AG04449 (cell line): ENCODE measurements around the gene XPO4.
"Not testable (repeated sequence)": the region's sequence is repeated elsewhere in the genome, so short reads cannot be mapped to it uniquely, and the experiment has no call there.

Experiments
- CTCF ChIA-PET: fragments of 350-600 bp; formaldehyde crosslinking; extraction: SDS; loops from one replicate; lab custom pipeline; 2021; ENCODE audit warnings: antibody characterized with exemption; lab: Yijun Ruan, JAX
- POLR2A ChIA-PET: fragments of 400-600, 350-600 bp; formaldehyde crosslinking; extraction: SDS; loops from one replicate; lab custom pipeline; 2020; ENCODE audit warnings: antibody characterized with exemption, inconsistent platforms; lab: Yijun Ruan, JAX
- DNase-seq: peaks from one replicate; pipeline ENCODE4 v3.0.0-alpha.2; 2010; ENCODE audit warnings: low read depth, low spot score
- H3K4me3 ChIP-seq: 2 replicates; pipeline ENCODE4 v1.5.1; 2011; ENCODE audit warnings: low read depth, mild to moderate bottlenecking, control low read depth, low read length
- CTCF ChIP-seq: IDR thresholded peaks from one replicate; pipeline ENCODE4 v1.5.1; 2011; ENCODE audit warnings: mild to moderate bottlenecking, moderate library complexity, low read length, control low read depth, inconsistent platforms; ENCODE audit not compliant: insufficient read depth; ENCODE audit errors: missing control alignments

The XPO4 gene

GRCh38 chr13:20760872-20761271 is 141.7 kb downstream of the XPO4 start:
- no peak for TF ChIP-seq CTCF
- ChIA-PET CTCF (no interaction called here), POLR2A (no interaction called here)
- DNase-seq = no peak
- H3K4me3 ChIP-seq = no peak overlapping the region

- ChIA-PET POLR2A (no interaction called here), CTCF (interaction anchor here (0.6 to 0.7 kb wide), 2 partner anchors 14 to 29 kb away, joined by 3 read pairs; no protein-coding TSS in a partner anchor)
- H3K4me3 ChIP-seq = no peak overlapping the region
- DNase-seq = no peak
- no peak for TF ChIP-seq CTCF
These were observed 148.5 kb downstream of the XPO4 start for GRCh38 chr13:20754009-20754408.

GRCh38 chr13:20749377-20749776 is 153.2 kb downstream of the XPO4 start:
- CTCF ChIA-PET = interaction anchor here (1.7 kb wide), 1 partner anchor 12 kb away, joined by 4 read pairs; no protein-coding TSS in a partner anchor
- no peak for TF ChIP-seq CTCF
- POLR2A ChIA-PET = no interaction called here
- no peak overlapping the region for H3K4me3 ChIP-seq
- no peak for DNase-seq

- DNase-seq, POLR2A ChIA-PET, CTCF ChIA-PET, H3K4me3 ChIP-seq: not testable (repeated sequence)
These were observed 158.6 kb downstream of the XPO4 start for GRCh38 chr13:20743830-20744404.

- ChIA-PET POLR2A (no interaction called here), CTCF (no interaction called here)
- DNase-seq = no peak
These were observed 162.5 kb downstream of the XPO4 start for GRCh38 chr13:20740021-20740420.

GRCh38 chr13:20738616-20739015 is 163.9 kb downstream of the XPO4 start:
- POLR2A ChIA-PET = no interaction called here
- CTCF ChIA-PET = no interaction called here
- no peak for DNase-seq
- TF ChIP-seq CTCF = no peak
- no peak overlapping the region for H3K4me3 ChIP-seq

More at GRCh38 chr13:20740021-20740420, 162.5 kb downstream of the XPO4 start:
- no peak for TF ChIP-seq CTCF
- H3K4me3 ChIP-seq = no peak overlapping the region
